Lower lobe of right lung (tissue), 2 donors: ENCODE data around the gene MTOR. TPM values are rescaled to one million over a fixed set of nuclear protein-coding genes. Genes with fewer than 3 reads are reported as not detected.
A peak's percentile ranks its signal among the peaks of the same experiment; 100 is the strongest.

Experiments
- ATAC-seq, 2 donors: fragments of 200-7000 bp; cut with Tn5 transposase; one replicate each; pipeline ENCODE4 v1.9.1; 2020 to 2022; ENCODE audit warnings: mild to moderate bottlenecking in 2 of 2, moderate library complexity in 2 of 2
- DNase-seq: peaks from one replicate; pipeline ENCODE4 v3.0.0-alpha.2; 2020
- H3K27ac ChIP-seq: fragments of 200-600 bp; one replicate; pipeline ENCODE4 v1.8.0; 2022
- H3K27me3 ChIP-seq: fragments of 200-600 bp; one replicate; pipeline ENCODE4 v1.8.0; 2022; ENCODE audit warnings: low read depth
- H3K36me3 ChIP-seq: fragments of 200-600 bp; one replicate; pipeline ENCODE4 v1.8.0; 2022; ENCODE audit warnings: mild to moderate bottlenecking
- H3K4me1 ChIP-seq: fragments of 200-600 bp; one replicate; pipeline ENCODE4 v1.8.0; 2022
- H3K4me3 ChIP-seq: fragments of 200-600 bp; one replicate; pipeline ENCODE4 v1.8.0; 2022; ENCODE audit warnings: mild to moderate bottlenecking
- H3K9me3 ChIP-seq: fragments of 200-600 bp; one replicate; pipeline ENCODE4 v1.8.0; 2022
- intact Hi-C: fragments of 100-400 bp; cut with DNase I; formaldehyde crosslinking; loops from one replicate; pipeline ENCODE4 v1.11.0; 2022
- total RNA-seq: library from RNA; stranded (reverse); fragmentation: NEBNext Ultra II Directional; extraction: Animal tissue kit (Norgen Biotek cat#: 25700); gene quantifications from one replicate; pipeline ENCODE4 v1.2.1, GENCODE V29; 2021
- TF ChIP-seq, protein P1 (sequence below): fragments of 200-600 bp; IDR thresholded peaks from one replicate; pipeline ENCODE4 v1.8.0; 2022; ENCODE audit warnings: antibody characterized with exemption, mild to moderate bottlenecking
- donor health status: DM: no; HTN: yes; CAD: no; lungs with severe emphysema.

Gene MTOR
- total RNA-seq, 1 donor from 2014 or later = 33.7 TPM

- intact Hi-C loops = no loop called here
- Histone ChIP-seq H3K4me1 (peaks cover 25% of the 10 kb centered on the region), H3K36me3 (peaks cover 37% of the 10 kb centered on the region), H3K27ac (peak overlapping the region; percentile 1), H3K9me3 (no peaks in the 10 kb centered on the region), H3K4me3 (no peak overlapping the region), H3K27me3 (no peaks in the 10 kb centered on the region)
- no peak for ATAC-seq
- DNase-seq = no peak
- TF ChIP-seq, protein P1, sequence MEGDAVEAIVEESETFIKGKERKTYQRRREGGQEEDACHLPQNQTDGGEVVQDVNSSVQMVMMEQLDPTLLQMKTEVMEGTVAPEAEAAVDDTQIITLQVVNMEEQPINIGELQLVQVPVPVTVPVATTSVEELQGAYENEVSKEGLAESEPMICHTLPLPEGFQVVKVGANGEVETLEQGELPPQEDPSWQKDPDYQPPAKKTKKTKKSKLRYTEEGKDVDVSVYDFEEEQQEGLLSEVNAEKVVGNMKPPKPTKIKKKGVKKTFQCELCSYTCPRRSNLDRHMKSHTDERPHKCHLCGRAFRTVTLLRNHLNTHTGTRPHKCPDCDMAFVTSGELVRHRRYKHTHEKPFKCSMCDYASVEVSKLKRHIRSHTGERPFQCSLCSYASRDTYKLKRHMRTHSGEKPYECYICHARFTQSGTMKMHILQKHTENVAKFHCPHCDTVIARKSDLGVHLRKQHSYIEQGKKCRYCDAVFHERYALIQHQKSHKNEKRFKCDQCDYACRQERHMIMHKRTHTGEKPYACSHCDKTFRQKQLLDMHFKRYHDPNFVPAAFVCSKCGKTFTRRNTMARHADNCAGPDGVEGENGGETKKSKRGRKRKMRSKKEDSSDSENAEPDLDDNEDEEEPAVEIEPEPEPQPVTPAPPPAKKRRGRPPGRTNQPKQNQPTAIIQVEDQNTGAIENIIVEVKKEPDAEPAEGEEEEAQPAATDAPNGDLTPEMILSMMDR = no peak
Measured at GRCh38 chr1:11061652-11062365, 200.5 kb downstream of the MTOR start.

DNA sequence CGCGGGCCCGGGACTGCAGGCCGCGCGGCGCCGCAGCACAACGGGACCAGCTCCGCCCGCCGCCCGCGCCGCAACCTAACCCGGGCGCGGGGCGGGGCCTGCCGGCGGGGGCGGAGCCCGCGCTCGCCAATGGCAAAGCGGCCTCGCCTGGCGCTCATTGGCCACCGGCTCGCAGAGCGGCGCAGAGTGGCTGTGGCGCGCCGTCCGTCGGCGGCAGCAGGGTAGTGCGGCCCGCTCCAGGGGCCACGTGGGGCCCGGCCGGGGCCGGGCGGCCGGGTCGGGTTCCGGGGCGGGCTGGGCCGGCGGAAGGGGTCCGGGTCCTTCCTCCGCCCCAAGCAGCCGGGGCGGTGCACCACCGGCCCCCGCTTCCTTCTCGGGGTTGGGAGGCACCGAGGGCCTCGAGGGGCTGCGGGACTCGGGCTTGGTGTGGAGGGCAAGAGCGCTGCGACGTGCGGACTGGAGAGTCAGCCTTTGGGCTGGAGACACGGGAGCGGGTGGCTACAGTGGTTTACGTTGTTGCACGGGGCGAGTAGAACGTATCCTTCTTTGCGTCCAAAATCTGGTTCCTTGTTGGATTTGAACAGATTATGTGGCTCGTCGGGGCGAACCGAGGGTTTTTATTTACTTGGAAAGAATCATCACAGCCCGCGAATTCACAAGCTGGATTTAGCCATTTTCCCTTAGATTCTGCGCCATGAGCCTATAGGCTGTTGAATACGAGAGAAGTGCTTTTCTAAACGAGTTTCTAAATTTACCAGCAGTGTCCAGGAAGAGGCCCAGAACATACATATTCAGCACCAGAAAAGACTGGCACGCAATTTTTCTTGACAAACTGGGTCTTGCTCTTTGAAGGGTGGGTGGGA, 202.2 kb downstream of the MTOR start, which contains the start of gene SRM:
Gene SRM (minus strand): TSS at position 51 of the 863 bp plus-strand sequence. CDS start 75 bp downstream, outside the sequence.
- H3K27me3 ChIP-seq = no peaks in the 10 kb centered on the region
- peak within 1 kb of the TSS; percentile 80 for H3K27ac ChIP-seq
- H3K36me3 ChIP-seq = peaks cover 34% of the 10 kb centered on the region
- intact Hi-C loops = no loop called here
- peak within 1 kb of the TSS; percentile 88 for H3K4me3 ChIP-seq
- no peaks in the 10 kb centered on the region for H3K9me3 ChIP-seq
- TF ChIP-seq, protein P1 = peak; percentile 67
- peak; percentile 99 to 100 for ATAC-seq
- peak; percentile 95 for DNase-seq
- H3K4me1 ChIP-seq = peaks cover 25% of the 10 kb centered on the region

GRCh38 chr1:11059155-11059967, 203.0 kb downstream of the MTOR start:
- ATAC-seq = peak in 1 of 2 donors; percentile 1
- TF ChIP-seq, protein P1 = no peak
- Histone ChIP-seq H3K4me3 (peak overlapping the region; percentile 88), H3K36me3 (peaks cover 38% of the 10 kb centered on the region), H3K27ac (peak overlapping the region; percentile 69), H3K4me1 (peaks cover 25% of the 10 kb centered on the region), H3K27me3 (no peaks in the 10 kb centered on the region), H3K9me3 (no peaks in the 10 kb centered on the region)
- DNase-seq = no peak
- intact Hi-C loops = no loop called here

GRCh38 chr1:11058595-11059154, 203.7 kb downstream of the MTOR start:
- DNase-seq = peak; percentile 43
- no peaks in the 10 kb centered on the region for H3K27me3 ChIP-seq
- peak overlapping the region; percentile 88 for H3K4me3 ChIP-seq
- peaks cover 25% of the 10 kb centered on the region for H3K4me1 ChIP-seq
- intact Hi-C loops = no loop called here
- no peak overlapping the region for H3K27ac ChIP-seq
- H3K9me3 ChIP-seq = no peaks in the 10 kb centered on the region
- TF ChIP-seq, protein P1 = no peak
- no peak for ATAC-seq
- H3K36me3 ChIP-seq = peaks cover 35% of the 10 kb centered on the region

DNA sequence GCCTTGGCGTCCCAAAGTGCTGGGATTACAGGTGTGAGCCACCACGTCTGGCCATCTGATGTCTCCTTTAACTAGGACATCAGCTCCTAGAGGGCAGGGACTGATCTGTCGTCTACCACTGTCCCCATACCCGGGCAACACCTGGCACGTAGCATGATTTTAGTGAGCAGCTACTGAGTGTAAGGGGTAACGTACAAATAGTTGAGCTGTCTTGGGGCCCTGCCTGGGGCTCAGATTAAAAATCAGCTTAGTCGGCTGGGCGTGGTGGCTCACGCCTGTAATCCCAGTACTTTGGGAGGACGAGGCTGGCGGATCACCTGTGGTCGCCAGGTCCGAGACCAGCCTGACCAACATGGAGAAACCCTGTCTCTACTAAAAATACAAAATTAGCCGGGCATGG, 204.3 kb downstream of the MTOR start:
- no peak overlapping the region for H3K4me3 ChIP-seq
- H3K4me1 ChIP-seq = peaks cover 25% of the 10 kb centered on the region
- DNase-seq (no peak), ATAC-seq (no peak)
- no peak overlapping the region for H3K27ac ChIP-seq
- H3K9me3 ChIP-seq = no peaks in the 10 kb centered on the region
- intact Hi-C loops = no loop called here
- H3K36me3 ChIP-seq = peaks cover 29% of the 10 kb centered on the region
- TF ChIP-seq, protein P1 = no peak
- no peaks in the 10 kb centered on the region for H3K27me3 ChIP-seq
